GM21786 (cell line): ENCODE data around the gene PRMT7.
A peak's percentile ranks its signal among the peaks of the same experiment; 100 is the strongest.

Source experiments
- ATAC-seq: cut with Tn5 transposase; IDR thresholded peaks from one replicate; pipeline ENCODE4 v1.9.1; 2021; ENCODE audit not compliant: unreplicated experiment

The PRMT7 gene

DNA sequence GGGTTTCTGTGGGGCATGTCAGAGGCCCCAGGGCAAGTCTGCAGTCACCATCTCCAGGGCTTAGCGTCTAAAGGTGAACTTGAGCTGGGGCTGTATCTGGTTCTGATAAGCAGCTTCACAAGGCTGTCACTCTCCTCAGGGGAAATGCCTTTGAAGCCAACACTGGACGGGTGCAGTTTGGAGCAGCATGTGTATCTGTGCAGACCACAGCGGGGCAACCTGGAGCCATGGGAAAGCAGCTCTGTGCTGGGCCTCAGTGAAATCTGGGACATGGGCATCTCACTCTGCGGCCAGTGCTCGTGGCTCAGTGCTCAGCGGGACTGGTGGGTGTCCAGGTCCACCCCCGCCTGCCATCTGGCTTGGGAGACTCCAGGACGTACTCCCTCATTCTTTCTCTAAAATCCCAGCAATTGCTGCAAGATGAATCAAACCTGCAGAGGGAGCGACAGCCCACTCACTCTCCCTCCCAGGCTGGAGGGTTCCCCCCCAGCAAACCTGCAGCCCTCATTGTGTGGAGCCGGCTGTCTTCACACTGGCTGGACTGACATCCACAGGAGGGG, 63.5 kb downstream of the PRMT7 start:
- no peak for ATAC-seq

DNA sequence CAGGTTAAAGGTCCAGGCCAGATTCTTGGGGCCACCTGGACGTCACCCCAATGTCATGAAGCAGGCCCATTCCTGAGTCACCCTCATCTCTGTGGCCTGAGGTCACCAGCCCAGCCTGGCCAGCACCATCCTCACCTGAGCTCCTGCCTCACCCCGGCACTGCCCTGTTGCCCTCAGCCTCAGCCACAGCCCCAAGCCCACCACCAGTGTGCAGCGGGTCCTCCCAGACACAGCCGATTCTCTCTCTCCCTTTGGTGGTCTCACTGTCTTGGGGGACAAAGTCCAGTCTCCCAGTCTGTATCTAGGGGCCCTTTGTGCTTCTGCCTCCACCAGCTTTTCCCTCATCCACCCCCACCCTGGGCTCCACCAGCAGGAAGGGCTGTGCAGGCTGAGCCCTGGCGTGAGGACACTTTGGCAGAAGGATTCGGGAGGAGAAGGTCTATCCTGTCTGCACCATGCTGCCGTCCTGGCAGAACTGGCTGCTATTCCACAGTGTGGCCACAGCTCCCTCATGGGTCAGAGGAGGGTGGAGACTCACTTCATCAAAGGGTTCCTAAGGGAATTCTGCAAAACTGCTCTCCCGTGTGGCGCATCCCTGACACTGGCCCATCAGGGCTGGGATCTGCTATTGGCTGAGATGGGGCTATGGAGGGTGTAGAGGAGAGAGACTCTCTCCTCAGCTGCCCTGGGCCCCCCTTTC, 64.3 kb downstream of the PRMT7 start:
- ATAC-seq, result no peak

DNA sequence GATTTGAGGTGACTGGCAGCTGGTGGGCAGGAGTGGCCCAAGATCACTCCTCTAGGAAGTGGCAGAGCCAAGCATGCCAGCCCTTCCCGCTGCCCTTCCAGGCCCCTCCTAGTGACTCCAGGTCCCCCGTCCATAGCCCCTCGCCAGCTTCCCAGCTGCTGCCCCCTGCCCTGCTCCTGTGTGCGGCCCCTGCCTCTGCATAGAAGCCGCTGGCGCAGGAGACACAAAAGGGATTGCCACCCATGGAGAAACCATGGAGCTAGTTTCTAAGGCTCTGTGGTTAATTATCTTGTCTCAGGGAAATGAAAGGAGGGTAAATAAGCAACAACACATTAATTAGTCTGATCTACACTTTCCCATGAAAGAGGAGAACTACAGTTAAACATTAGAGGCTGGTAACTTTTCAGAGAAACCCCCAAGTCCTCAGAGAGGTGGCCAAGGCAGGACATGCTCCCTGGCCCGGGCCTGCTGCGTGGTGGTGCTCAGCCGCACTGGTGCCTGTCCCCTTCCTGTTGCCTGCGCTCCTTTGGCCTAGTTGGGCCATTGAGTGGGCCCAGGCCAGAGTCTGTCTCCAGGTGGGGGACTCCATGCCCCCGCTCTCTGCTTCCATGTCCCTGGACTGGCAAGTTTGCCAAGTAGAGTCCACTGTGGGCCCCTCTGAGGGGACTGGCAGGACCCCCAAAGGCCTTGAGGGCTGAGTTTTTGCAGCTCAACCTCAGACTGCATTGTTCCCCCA, 65.2 kb downstream of the PRMT7 start:
- ATAC-seq, result no peak

DNA sequence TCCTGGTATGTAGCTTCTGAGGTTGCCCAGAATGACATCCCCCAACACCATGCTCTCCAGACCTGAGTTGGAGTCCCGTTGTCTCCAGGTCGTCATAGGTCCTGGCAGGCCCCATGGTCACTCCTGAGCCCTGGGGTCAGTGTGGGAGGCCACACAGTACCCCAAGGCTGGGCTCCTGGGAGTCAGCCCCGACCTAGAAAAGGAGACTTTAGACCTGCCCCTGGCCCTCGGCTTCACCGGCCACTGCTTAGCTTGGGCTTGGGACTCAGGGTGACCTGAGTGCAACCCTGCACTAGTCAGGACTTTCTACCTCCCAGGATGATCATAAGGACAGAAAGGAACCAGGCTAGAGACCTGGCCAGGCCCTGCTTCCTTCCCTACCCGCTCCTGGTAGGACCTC, 65.8 kb downstream of the PRMT7 start:
- ATAC-seq, result no peak

DNA sequence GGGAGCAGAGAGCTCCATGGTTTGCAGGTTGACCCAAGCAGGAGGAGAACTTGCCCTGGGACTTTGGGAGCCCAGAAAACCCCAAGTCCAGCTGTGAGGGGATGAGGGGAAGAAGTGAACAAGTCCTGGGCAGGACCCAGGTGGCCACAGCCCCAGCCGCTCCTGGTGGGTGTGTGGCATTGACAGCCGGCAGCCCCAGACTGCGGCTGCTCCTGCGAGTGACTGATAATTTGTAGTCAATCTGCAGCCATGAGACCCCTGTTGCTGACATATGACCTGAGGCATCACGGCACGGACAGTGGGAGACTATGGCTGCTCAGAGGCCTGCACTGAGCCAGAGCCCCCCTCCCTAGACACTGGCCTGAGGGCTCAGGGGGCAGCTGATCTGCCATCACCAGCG, 66.4 kb downstream of the PRMT7 start:
- no peak for ATAC-seq

DNA sequence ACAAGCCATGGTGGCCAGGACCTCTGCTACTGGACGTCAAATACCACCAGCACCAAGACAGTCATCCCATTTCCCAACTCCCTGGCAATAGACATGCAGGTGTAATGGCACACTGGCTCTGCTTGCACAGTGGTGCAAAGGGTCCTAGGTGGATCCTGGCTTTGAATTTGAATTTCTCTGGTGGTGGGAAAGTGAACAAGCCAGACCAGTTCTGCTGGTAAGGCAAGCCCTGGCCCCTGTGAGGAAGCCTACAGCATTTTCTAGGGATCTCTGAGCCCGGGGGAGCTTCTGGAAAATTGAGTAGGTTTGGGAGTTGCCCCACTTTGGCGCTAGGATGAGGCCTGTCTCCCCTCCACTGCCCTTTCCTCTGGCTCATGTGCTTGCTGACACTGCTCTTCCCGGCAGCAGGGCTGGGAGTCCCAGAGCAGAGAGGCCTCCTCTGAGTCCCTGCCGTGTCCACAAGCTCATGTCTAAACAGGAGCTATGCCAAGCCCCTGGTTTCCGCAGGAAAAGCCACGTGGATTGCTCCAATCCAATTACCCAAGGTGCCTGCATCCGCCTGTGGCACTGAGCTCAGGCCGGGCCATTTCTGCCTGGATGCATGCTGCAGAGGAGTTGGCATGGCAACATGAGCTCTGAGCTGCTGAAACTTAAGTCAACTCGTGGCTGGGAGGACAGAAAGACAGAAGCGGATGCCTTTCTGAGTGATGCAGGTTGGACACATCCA, 67.0 kb downstream of the PRMT7 start:
- ATAC-seq, result no peak

DNA sequence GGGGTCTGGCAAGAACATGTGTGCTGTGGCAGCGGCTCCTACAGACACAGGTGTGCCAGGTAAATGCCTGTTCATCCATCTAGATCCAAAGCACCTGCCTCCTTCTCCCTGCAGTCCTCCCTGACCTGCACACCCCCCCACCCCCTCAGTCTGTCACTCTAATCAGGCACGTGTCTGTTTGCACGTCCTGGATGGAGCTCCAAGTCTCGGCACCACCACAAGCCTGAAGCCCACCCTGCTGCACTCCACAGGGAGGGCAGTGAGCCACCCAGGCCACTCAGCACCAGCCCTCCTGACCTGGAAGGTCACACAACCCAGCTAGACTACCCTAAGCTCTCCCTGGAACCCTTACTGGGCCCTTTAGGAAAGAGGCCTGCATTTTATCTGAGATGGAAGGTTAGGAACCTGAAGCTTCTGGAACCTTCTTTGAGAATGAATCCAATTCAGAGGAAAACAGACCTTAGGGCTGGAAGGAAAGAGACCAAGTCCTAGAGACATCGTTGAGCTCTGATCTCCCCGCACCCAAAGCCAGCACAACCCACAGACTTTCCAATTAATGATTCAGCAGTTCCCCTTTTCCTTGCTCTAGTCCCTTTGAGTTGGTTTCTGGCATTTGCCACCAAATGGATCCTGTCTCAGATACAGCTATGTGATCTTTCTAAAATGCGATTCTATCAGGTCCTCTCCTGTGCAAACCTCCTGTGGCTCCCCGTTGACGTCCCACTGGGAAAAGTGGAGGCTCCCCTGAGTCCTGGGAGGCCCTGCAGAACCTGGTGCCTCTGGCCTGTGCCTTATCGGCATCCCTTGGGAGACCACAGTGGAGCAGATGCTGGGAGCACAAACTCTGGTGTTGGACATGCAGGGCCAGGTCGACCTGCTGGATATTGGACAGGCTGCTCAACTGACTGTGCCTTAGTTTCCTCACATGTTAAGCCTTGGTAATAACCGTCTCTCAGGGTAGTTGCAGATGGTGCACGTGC, 67.9 kb downstream of the PRMT7 start:
- no peak for ATAC-seq

DNA sequence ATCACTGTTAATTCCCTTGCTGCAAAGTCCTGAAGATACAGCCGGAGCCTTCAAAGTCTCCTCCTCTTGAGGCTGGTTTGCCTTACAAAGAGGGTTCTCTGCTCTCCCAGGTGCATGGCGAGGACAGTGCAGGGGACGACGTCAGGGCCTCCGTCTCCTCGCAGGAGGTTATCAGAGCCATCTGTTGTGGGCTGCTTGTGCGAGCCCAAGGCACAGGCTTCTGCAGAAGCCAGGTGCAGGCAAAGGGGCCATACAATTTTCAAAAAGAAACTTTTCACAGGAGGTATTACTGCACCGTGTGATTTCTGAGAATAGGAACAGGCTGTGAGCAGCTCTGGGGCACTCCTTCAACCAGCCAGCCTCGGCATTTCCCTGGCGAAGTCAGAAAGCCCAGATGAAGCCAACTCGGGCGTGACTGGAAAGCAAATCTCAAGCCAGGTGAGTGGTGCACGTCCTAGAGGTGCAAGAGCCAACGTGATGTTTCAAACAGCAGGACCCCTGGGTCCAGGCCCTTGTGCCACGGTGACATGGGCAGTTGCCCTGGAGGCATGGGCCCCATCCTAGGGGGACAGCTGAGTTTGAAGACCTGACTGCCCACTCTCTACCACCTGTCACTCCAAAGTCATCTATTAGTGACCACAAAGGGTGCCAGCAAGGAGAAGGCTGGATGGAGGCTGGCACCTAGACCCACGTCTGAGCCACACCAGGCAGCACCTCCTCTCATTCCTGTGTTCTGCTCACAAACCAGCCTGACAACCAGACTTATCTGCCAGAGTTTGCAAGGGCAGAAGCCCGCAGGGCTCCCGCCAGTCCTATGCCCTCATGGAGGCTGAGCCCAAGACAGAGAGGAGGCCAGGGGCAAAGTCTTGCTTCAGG, 68.9 kb downstream of the PRMT7 start:
- no peak for ATAC-seq

DNA sequence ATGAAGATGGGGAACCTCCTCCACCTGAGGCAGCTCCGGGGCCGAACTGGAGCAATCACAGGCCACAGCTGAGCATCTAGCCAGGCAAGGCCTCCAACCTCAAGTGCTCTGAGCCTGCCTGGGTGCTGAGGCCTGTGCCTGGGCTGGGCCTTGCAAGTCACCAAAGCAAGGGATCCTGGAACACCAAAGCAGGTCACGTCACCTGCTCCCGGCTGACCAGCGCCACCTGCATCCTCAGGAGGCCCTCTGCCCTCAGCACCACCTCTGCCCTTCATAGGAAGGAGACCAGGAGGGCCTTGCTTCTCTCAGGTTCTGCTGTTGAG, 69.5 kb downstream of the PRMT7 start:
- ATAC-seq, result no peak

DNA sequence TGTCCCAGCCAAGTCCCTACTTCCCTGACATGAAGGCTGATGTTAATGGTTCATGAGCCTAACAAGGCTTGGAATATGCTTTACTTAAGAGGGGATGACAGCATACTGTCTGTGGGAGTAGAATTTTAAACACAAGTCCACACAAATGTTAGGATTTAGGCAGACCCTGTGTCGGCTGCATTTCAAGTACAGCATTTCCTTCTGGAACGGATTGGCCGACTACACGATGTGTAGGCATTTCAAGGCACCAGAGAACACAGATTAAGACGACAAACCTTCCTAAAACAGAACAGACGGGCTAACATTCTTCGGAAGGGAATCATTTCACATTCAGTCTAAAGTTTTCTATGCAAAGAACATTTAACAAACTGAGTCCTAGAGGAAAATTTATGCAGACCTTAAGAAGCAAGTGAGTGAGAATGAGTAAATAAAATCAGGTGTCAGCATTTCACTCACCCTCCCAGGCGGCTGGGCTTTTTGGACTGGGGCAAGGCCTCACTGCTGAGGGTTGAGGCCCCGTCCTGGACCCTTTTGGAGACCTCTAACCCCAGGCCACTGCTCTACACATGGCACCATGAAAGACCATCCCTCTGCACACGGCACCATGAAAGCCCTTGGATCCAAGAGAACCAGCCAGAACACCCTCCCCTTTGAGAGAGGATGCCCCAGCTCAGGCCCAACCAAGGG, 70.0 kb downstream of the PRMT7 start:
- ATAC-seq, result no peak

DNA sequence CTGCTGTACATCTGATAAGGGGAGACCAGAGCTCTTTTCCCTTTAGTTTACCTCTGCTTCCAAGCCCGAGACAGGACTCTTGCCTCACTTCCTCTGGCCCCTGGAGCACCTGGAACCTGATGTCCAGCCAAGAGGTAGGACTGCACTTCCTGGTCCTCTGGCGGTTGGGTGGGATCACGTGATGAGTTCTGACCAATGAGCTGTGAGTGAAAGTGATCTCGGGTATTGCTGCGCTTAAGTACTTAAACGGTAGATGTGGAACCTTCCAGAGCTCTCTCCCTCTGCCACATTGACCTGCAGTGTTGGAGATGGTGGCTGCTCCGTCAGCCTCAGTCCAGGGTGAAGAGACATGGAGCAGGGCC, 70.5 kb downstream of the PRMT7 start:
- no peak for ATAC-seq

DNA sequence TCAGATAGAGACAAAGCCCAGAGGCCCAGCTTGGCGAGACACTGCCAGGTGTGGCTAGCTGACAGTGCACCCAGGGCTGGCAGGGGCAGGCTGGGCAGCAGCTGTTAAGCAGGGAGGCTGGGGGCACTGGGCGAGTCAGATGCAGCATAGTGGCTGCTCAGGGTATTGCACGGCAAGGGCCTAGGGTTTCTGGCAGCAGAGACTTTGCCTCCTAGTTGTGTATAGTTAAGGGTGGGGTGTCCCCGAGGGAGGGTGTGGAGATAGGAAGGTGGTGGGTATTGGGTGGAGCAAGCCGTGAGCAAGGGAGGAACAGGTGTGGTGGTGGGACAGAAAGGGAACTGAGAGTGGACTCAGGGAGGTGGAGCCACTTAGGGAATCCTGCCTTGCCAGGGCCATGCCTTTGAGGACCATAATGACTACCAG, 71.5 kb downstream of the PRMT7 start:
- ATAC-seq, result peak; percentile 36

DNA sequence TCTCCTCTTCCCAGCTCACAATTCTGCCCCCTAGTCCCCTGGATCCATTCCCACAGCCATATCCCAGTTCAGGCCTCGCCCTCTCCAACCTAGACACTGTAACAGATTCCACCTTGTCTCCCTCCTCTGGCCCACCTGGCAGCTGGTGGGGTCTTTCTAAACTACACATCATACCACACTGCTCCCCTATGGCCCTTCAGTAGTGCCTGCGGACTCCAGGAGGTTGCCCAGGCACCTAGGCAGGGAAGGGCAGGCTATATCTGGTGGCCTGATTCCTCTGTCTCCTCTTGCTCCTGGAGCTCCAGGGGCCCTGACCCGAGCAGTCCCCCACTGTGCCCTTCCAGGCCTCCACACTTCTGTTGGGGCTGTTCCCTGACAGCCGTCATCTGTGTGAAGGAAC, 73.0 kb downstream of the PRMT7 start:
- no peak for ATAC-seq

DNA sequence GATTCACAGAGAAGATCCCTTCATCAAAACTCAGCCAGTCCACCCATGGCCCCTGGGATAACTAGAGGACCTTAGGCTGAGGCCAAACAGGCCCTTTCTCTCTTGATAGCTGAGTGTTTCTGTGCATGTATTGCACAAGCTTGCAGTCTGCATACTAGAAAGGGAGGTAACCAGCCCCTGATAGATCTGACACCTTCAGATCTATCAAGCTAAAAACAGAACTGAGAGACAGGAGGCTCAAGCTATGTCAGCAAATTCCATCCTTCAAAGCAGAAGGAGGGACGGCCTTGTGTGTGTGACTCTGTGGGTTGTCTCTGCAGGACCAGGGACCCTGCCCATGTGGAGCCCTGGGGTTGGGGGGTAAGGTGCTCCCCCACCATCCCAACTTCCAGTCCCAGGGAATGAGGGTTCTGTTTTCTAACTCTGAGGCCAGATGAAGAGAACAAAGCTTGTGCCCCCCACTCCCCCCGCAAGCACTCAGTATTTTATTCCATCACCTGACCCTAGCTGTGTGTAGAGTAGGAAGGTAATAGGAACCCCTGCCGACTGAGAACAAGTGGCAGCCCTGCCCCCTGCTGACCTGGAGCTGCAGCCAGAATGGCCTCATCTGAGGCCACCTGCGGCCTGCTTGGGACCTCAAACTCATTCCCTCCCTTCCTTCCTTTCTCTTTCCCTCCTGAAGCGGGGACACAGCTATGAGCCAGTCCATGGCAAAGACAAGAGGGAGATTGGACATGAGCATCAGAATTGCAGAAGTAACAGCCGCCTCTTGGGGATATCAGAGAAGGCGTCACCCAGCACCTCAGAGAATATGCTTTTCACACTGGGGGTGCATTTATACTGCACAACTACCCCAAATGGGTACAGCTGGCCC, 73.7 kb downstream of the PRMT7 start:
- no peak for ATAC-seq

DNA sequence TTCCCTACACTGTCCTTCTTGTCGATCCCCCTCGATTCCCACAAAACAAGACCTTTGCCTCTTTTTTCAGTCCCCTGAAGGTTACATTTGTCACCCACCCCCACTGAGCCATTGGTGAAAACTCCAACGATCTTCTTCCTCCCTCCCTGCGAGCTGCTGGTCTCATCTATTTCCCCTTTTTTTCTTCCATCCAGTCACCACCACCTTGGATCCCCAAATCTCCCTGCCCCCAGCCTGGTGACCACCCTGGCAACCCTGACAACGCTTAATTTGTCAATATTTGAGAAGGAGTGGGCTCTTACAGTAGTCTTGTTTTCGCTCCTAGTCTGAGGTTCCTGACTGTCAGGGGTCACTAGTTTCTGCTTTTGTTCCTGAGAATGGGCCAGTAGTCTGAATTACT, 74.6 kb downstream of the PRMT7 start:
- ATAC-seq, result no peak

DNA sequence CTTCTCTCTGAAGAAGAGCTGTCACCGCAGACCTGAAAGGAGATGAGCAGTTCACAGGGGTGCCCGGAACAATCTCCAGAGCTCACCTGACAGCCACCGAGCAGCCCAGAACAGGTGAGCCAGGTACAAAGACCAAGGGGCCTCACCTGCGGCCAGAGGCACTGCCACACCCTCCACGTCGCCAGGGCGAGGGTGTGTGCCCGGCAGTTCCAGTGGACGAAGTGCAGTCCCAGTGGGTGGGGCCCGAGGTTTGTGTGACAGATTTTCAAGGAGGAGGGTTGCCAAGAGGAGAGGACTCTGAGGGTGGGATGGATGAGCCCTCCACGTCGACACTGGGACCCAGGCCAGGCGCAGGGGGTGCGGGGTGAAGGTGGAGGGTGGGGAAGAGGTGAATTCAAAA, 75.8 kb downstream of the PRMT7 start:
- ATAC-seq, result no peak

DNA sequence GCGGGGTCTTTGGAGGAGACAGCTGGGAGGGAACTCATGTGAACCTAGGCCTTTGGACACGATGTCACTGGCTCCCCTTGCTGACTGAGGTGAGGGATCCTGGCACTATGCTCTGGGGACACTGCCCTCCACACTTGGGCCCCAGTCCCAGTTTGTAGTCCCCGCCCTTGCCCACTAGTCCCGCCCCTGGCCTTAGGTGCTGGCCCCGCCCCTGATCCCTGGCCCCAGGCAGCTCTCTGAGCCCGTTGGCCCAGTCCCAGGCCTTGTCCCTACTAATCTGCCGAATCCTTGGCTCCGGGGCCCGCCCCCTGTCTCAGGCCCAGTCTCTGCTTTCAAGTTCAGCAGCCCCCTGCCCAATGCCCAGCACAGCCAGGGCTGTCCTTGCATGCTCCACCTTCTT, 76.5 kb downstream of the PRMT7 start:
- ATAC-seq, result no peak

DNA sequence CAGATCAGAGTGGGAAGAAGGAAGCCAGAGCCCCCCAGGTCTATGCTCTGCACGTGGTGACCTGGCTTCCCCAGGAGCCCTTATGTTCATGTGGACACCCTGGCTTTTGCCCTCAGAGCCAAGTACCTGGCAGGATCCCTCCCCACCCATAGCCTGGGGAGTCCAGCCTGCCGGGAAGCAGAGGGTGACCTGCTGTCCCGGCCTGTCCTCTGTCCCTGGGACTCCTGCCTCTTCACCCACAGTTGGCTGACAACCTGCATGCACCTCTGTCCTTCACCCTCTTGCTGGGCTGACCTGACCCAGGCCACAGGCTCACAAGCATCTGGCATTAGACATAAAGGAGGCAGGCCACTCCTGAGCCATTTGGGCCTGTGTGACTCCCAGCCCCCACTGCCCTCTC, 77.3 kb downstream of the PRMT7 start:
- no peak for ATAC-seq
